Suppressor macrophage (primary cell): ENCODE data around the gene SUZ12.
"Not testable (repeated sequence)": the region's sequence is repeated elsewhere in the genome, so short reads cannot be mapped to it uniquely, and the experiment has no call there.

Source experiments
- DNase-seq, 4 experiments: peaks; one replicate each; pipeline ENCODE4 v3.0.0-alpha.2; 2020 to 2022
- total RNA-seq, 17 experiments: gene quantifications; one replicate each; lab custom pipeline; 2026; ENCODE audit warnings: mixed read lengths in 6 of 17, inconsistent platforms in 3 of 17; lab: John Stamatoyannopoulos, UW

SUZ12 gene
- 20.9 to 67.6 (median 52.4) reads per million in 17 experiments for total RNA-seq

GRCh38 chr17:31936615-31937609 lies at the start of gene SUZ12:
SUZ12 (plus strand) TSS chr17:31937007; CDS start chr17:31937247, 240 bp downstream.
- DNase-seq: peak; percentile 85 to 90 (median 88)

DNA sequence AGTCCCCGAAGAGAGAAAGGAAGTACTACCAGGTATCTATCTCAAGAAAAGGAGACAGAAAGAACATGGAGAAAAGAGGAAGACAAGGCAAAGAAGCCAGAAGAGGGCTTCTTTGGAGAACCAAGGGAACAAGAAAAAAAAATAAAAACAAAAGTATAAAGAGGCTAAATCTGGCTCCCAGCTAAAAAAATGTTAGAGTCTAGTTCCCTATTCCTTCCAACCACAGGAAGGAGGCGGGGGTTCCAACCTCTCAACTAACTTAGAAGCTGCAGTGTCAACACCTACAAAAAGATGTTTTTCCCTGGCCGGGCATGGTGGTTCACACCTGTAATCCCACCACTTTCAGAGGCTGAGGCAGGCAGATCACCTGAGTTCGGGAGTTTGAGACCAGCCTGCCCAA lies 48.7 kb upstream of the SUZ12 start:
- DNase-seq: peak; percentile 61 to 89 (median 84)

DNA sequence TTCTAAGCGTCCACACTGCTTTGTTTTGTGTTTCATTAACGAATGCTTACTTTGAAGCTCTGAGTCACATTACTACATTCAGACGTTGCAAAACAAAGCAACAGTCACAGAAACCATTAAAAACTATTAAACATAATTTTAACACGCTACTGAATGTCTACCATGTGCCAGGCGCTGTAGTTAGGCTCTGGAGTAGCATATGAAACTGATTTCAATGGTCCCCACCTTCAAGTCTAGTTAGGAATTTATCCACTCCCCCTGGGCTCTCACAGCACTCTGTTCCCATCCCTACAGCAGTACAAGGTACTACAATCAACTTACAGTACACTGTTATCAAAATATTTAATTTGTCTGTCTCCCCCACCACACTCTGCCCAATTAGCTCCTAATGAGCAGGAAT lies 35.9 kb upstream of the SUZ12 start:
- DNase-seq: peak in 2 of 4 experiments; percentile 16 to 24

DNA sequence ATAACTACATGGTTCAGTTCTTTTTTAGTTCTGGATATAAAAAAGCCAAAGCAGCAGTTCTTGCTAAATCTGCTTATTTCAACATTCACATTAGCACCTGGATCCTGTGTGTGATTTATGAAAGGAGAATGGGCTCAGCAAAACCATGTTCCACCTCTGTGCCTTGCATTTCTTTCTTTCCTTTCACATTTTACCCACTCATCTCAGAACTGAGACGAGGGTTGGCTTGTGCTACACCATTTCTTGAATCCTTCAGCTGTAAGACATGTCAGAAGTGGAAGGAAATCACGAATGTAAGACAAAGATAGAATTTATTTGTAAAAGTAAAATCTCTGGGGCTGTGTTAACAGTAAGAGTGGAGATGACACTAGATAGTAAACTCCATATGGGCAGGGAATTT lies 34.1 kb upstream of the SUZ12 start:
- DNase-seq: no peak

DNA sequence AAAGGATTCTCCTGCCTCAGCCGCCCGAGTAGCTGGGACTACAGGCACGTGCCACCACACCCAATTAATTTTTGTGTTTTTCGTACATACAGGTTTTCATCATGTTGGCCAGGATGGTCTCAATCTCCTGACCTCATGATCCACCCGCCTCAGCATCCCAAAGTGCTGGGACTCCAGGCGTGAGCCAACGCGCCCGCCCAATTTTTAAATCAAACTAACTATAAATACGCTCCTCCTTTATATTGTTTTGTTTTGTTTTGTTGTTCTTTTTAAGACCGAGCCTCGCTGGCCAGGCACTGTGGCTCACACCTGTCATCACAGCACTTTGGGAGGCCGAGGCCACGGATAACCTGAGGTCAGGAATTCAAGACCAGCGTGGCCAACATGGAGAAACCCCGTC lies 33.4 kb upstream of the SUZ12 start:
- DNase-seq: no peak

- no peak for DNase-seq
Observed at GRCh38 chr17:31907342-31907962, 29.4 kb upstream of the SUZ12 start.

DNA sequence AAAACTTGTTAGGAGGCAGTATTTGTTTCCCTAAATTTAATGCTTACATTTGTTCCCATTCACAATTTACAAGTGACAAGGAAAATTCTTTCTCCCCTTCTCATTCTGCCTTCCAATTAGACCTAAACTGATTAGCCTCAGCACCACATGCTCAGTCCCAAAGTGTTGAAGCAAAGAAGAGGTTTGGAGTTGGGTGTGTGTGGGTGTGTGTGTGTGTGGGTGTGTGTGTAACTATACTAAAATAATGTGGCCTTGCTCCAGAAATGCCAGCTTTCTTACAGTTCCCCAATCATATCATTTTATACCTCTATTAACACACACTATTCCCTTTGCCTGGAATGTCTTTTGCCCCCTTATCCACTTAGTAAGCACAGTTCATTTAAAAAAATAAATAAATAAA lies 28.4 kb upstream of the SUZ12 start:
- peak in 1 of 4 experiments; percentile 13 for DNase-seq

GRCh38 chr17:31912705-31913104 lies 24.1 kb upstream of the SUZ12 start:
- peak in 2 of 4 experiments; percentile 36 to 41 for DNase-seq

DNA sequence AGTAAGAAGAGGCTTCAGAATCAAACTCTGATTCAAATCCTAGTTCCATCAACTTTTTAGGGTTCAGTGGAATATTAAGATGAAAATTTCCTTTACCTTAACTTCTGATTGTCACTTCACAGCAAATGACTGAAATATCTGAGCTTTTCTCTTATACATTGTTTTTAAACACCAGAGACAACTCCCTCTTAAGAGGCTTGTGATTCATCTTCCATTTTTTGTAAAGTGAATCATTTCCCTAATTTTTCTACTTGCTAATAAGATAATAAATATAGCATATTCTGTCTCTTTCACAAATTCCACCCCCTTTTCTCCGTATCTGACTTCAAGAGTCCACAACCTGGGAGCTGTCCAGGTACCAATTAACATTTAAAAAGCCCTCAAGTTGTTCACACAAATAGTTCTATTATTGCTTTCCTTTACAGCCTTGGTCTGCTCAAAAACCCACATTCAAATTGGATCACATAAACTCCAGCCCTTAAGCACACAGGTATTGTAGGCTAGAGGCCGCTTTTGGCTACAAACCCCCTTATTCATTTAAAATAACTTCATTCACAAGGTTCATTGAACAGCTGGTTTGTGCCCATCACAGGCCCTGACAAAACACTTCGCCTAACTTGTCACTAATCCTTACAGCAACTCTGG lies 21.2 kb upstream of the SUZ12 start:
- no peak for DNase-seq

- DNase-seq: no peak
Observed at GRCh38 chr17:31916491-31917064, 20.2 kb upstream of the SUZ12 start.

DNA sequence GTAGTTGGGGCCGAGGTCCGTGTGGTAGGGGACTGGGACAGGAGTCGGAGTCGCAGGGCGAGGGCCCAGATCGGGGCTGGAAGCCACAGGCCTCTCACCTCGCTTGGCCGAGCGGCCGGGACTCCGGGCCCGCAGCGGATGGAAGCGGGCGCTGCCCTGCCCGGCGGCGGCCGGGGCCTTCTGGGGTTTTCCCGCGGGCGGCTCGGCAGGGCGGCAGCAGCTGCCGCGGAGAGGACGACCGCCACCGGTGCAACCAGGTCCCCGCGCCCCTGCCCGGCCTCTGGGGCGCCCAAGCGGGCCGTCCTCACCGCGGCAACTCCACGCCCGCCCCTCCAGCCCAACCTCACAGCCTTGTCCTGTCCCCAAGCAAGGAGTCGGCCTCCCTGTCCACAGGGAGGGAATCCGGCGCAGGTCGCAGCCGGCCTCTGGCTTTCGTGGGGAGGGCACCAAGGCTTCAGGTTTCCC lies 19.7 kb upstream of the SUZ12 start:
- peak in 2 of 4 experiments; percentile 32 to 59 for DNase-seq

DNA sequence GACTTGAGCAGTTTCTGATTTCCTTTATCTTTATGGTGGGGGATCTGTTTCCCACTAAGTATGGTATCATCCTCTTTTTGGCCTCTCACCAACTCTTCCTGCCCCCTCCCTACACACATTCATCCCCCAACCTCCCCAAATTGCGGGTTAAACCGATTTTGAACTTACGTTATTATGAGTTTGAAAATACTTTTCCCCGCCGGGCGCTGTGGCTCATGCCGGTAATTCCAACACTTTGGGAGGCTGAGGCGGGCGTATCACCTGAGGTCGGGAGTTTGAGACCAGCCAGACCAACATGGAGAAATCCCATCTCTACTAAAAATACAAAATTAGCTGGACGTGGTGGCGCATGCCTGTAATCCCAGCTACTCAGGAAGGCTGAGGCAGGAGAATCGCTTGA lies 19.1 kb upstream of the SUZ12 start:
- not testable (repeated sequence) for DNase-seq

- no peak for DNase-seq
Observed at GRCh38 chr17:31918701-31919128, 18.1 kb upstream of the SUZ12 start.

DNA sequence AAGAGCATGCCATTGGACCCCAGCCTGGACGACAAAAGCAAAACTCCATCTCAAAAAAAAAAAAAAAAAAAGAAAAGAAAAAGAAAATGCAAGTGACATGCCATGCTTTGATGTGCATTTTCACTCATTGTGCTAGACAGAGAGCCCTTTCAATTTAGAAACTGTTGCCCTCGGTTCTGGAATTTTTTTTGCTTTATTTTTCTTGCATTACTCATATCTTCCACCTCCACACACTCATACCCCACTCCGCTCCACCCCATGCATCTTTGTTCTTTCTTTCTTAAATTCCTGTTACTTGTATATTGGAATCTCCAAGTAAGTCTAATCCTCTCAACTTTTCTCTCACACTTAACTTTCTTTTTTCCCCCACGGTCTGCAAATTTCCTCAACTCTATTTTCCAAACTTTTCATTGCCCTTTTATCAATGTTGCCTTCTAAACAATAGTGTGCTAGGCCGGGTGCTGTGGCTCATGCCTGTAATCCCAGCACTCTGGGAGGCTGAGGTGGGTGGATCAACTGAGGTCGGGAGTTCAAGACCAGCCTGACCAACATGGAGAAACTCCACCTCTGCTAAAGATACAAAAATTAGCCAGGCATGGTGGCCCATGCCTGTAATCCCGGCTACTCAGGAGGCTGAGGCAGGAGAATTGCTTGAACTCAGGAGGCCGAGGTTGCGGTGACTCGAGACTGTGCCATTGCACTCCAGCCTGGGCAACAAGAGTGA lies 16.8 kb upstream of the SUZ12 start:
- no peak for DNase-seq

GRCh38 chr17:31926100-31926729 lies 10.6 kb upstream of the SUZ12 start:
- DNase-seq: no peak

DNA sequence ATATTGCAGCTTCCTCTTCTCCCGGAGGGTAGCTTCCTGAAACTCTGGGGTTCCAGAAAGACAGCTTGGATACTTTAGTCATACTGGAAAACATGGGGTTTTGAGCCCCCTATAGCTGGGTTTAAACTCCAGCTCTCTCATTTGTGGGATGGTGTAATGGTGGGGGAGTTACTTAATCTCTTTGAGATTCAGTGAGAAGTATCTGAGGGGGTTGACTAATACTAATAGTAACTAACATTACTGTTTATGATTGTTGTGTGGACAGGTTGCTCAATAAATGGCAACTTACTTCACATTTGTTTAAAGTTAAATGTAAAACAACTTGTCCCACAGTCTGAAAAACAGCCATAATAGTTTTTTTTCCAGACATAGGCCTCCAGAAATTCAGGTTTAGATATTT lies 5.1 kb upstream of the SUZ12 start:
- DNase-seq: peak in 2 of 4 experiments; percentile 22 to 37

GRCh38 chr17:31935512-31935911 lies 1.3 kb upstream of the SUZ12 start:
- DNase-seq: no peak

DNA sequence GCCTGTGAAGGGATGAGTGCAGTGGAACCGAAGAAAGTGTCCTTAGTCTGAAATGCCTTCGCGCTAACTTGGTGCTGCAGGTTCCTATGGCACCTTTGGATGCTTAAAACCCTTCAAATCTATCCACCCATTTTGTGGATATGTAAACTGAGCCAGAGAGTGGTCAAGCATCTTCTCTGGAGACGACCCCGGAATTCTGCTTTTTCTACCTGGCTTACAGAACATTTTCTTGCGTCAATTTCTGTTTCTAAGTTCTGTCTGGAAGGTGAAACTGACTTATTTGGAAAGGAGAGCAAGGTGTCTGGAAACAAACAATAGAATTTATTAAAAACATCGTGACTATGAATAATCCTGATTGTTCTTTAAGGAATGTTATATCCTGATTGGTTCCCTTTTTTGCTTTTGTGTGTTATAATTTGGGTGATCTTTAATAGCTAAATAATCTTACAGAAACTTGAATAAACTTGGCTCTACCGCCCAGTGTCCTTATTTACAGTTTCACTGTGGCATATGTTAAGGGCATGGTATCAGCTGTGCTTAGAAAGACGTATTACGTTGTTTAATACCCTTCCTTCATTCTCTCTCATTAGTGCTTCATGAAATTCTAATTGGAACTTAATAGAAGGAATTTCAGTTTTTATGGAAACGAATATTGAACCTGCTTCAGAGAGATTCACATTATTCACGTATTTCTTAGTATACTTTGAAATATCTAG lies 1.3 kb downstream of the SUZ12 start:
- not testable (repeated sequence) for DNase-seq

DNA sequence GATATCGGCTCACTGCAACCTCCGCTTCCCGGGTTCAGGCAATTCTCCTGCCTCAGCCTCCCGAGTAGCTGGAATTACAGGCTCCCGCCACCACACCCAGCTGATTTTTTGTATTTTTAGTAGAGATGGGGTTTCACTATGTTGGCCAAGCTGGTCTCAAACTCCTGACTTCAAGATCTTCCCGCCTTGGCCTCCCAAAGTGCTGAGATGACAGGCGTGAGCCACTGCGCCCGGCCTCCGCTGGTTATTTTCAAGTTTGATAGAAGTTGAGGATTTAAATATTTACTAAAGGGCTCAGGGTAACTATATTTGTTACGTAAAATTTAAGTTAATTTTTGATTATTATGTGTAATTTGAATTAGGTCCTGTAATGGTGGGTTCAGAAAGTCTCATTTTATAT lies 5.1 kb downstream of the SUZ12 start:
- DNase-seq: not testable (repeated sequence)

DNA sequence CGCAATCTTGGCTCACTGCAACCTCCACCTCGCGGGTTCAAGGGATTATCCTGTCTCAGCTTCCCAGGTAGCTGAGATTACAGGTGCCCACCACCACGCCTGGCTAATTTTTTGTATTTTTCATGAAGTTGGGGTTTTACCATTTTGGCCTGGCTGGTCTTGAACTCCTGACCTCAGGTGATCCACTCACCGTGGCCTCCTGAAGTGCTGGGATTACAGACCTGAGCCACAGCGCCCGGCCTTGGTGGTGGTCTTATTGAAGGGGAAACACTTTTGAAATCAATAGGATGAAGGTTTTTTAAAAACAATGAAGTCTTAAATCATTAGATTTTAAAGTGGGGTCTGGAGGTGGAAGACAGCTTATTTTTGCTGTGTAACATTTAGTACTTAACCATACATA lies 5.6 kb downstream of the SUZ12 start:
- DNase-seq: not testable (repeated sequence)

GRCh38 chr17:31951953-31952352 lies 15.1 kb downstream of the SUZ12 start:
- not testable (repeated sequence) for DNase-seq
